Left ventricle myocardium superior (tissue), 1 donor: ENCODE data around the gene PTPRM. TPM values are rescaled to one million over a fixed set of nuclear protein-coding genes. Genes with fewer than 3 reads are reported as not detected.

ENCODE experiments used
- ATAC-seq: fragments of 200-7000 bp; cut with Tn5 transposase; one replicate; pipeline ENCODE4 v1.9.1; 2020; ENCODE audit warnings: mild to moderate bottlenecking, moderate library complexity
- DNase-seq: peaks from one replicate; pipeline ENCODE4 v3.0.0-alpha.2; 2020
- intact Hi-C: fragments of 100-400 bp; cut with micrococcal nuclease; formaldehyde crosslinking; loops from one replicate; pipeline ENCODE4 v1.11.0; 2022
- total RNA-seq: library from RNA; stranded (reverse); fragmentation: NEBNext Ultra II Directional; extraction: Animal tissue kit (Norgen Biotek cat#: 25700); gene quantifications from one replicate; pipeline ENCODE4 v1.2.1, GENCODE V29; 2021
- donor health status: DM: no; HTN: yes; CAD: no; lungs with severe emphysema.

The PTPRM gene
- total RNA-seq, 1 donor from 2014 or later, result 100 TPM

- ATAC-seq (peak; percentile 62), DNase-seq (no peak)
- intact Hi-C loops, result loop anchor here (10.0 kb wide), 1 partner anchor 303 kb away; no protein-coding TSS in a partner anchor
These were observed 514.9 kb downstream of the PTPRM start for GRCh38 chr18:8081872-8082553.

- intact Hi-C loops, result loop anchor here (10.0 kb wide), 1 partner anchor 301 kb away; no protein-coding TSS in a partner anchor
- ATAC-seq (peak; percentile 75), DNase-seq (peak; percentile 34)
These were observed 517.0 kb downstream of the PTPRM start for GRCh38 chr18:8084160-8084559.

GRCh38 chr18:8088626-8089025 is 521.5 kb downstream of the PTPRM start:
- ATAC-seq (no peak), DNase-seq (no peak)
- intact Hi-C loops, result loop anchor here (10.0 kb wide), 1 partner anchor 296 kb away; no protein-coding TSS in a partner anchor

GRCh38 chr18:8091035-8091434 is 523.9 kb downstream of the PTPRM start:
- ATAC-seq (peak; percentile 58), DNase-seq (no peak)
- intact Hi-C loops, result no loop called here

- DNase-seq (no peak), ATAC-seq (peak; percentile 24)
- intact Hi-C loops, result no loop called here
These were observed 528.9 kb downstream of the PTPRM start for GRCh38 chr18:8095947-8096570.

GRCh38 chr18:8097399-8097798 is 530.3 kb downstream of the PTPRM start:
- ATAC-seq (peak; percentile 57), DNase-seq (no peak)
- intact Hi-C loops, result no loop called here

- intact Hi-C loops, result no loop called here
- DNase-seq (no peak), ATAC-seq (no peak)
These were observed 530.8 kb downstream of the PTPRM start for GRCh38 chr18:8097927-8098326.

GRCh38 chr18:8106603-8107002 is 539.5 kb downstream of the PTPRM start:
- intact Hi-C loops, result no loop called here
- DNase-seq, result no peak
- ATAC-seq, result no peak

- ATAC-seq (no peak), DNase-seq (no peak)
- intact Hi-C loops, result no loop called here
These were observed 540.3 kb downstream of the PTPRM start for GRCh38 chr18:8107426-8107825.

GRCh38 chr18:8114480-8114879 is 547.4 kb downstream of the PTPRM start:
- intact Hi-C loops, result no loop called here
- DNase-seq, result no peak
- no peak for ATAC-seq

- no peak for DNase-seq
- intact Hi-C loops, result no loop called here
- no peak for ATAC-seq
These were observed 549.4 kb downstream of the PTPRM start for GRCh38 chr18:8116341-8117005.

- DNase-seq, result no peak
- no peak for ATAC-seq
- intact Hi-C loops, result no loop called here
These were observed 549.9 kb downstream of the PTPRM start for GRCh38 chr18:8117006-8117371.

GRCh38 chr18:8121101-8121500 is 554.0 kb downstream of the PTPRM start:
- intact Hi-C loops, result no loop called here
- DNase-seq (no peak), ATAC-seq (no peak)

- intact Hi-C loops, result no loop called here
- ATAC-seq (no peak), DNase-seq (no peak)
These were observed 554.9 kb downstream of the PTPRM start for GRCh38 chr18:8121942-8122480.

GRCh38 chr18:8124232-8125146 is 557.4 kb downstream of the PTPRM start:
- ATAC-seq (no peak), DNase-seq (no peak)
- intact Hi-C loops, result no loop called here

- intact Hi-C loops, result no loop called here
- ATAC-seq (no peak), DNase-seq (no peak)
These were observed 563.0 kb downstream of the PTPRM start for GRCh38 chr18:8130096-8130495.

GRCh38 chr18:8133032-8133431 is 565.9 kb downstream of the PTPRM start:
- intact Hi-C loops, result no loop called here
- ATAC-seq, result no peak
- DNase-seq, result no peak

GRCh38 chr18:8133888-8134287 is 566.8 kb downstream of the PTPRM start:
- ATAC-seq, result no peak
- intact Hi-C loops, result no loop called here
- DNase-seq, result no peak

- ATAC-seq (peak; percentile 70), DNase-seq (peak; percentile 55)
- intact Hi-C loops, result no loop called here
These were observed 572.0 kb downstream of the PTPRM start for GRCh38 chr18:8139127-8139527.
